Measurements from ENCODE around the gene ARL14EPL.
"Not testable (repeated sequence)": the region's sequence is repeated elsewhere in the genome, so short reads cannot be mapped to it uniquely, and the experiment has no call there.

ARL14EPL gene

GRCh38 chr5:116088062-116088461 lies 55.8 kb downstream of the ARL14EPL start:
- H3K9me3 Mint-ChIP-seq, result peaks cover 5% of the 10 kb centered on the region
- H3K27ac Mint-ChIP-seq, result no peak overlapping the region
- no peaks in the 10 kb centered on the region for H3K27me3 Mint-ChIP-seq (ENCODE audit: low read depth, poor library complexity)
- no peak for DNase-seq
- H3K36me3 Mint-ChIP-seq (ENCODE audit: low read depth), result peaks cover 37% of the 10 kb centered on the region
- peaks cover 24% of the 10 kb centered on the region for H3K4me1 Mint-ChIP-seq
- TF ChIP-seq, protein P1, sequence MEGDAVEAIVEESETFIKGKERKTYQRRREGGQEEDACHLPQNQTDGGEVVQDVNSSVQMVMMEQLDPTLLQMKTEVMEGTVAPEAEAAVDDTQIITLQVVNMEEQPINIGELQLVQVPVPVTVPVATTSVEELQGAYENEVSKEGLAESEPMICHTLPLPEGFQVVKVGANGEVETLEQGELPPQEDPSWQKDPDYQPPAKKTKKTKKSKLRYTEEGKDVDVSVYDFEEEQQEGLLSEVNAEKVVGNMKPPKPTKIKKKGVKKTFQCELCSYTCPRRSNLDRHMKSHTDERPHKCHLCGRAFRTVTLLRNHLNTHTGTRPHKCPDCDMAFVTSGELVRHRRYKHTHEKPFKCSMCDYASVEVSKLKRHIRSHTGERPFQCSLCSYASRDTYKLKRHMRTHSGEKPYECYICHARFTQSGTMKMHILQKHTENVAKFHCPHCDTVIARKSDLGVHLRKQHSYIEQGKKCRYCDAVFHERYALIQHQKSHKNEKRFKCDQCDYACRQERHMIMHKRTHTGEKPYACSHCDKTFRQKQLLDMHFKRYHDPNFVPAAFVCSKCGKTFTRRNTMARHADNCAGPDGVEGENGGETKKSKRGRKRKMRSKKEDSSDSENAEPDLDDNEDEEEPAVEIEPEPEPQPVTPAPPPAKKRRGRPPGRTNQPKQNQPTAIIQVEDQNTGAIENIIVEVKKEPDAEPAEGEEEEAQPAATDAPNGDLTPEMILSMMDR (IDR thresholded peaks at IDR 0.05), result no peak
- H3K4me3 Mint-ChIP-seq, result no peak overlapping the region

- Mint-ChIP-seq H3K27me3 (ENCODE audit: low read depth, poor library complexity) (no peaks in the 10 kb centered on the region), H3K27ac (no peak overlapping the region), H3K36me3 (ENCODE audit: low read depth) (peaks cover 43% of the 10 kb centered on the region), H3K4me3 (no peak overlapping the region), H3K4me1 (peaks cover 14% of the 10 kb centered on the region), H3K9me3 (no peaks in the 10 kb centered on the region)
- DNase-seq, result no peak
- TF ChIP-seq, protein P1 (IDR thresholded peaks at IDR 0.05), result no peak
Measured at GRCh38 chr5:116090302-116090701, 58.0 kb downstream of the ARL14EPL start.

DNA sequence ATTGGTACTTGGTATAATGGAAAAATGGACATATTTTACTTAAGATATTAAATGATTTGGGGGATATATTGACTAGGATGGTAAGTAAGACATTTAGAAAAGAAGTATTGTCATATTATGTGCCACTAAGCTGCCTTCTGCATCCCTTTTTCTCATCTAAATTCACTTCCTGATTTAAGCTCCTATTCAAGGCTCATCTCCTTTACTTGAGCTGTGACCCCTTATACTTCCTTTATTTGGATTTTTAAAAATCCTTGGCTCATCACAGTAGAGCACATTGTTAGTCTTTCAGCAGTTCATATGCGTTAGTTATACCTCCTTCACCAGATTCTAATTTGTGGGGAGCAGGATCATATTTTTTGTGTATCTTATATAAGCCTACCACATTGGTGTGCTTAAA lies 59.1 kb downstream of the ARL14EPL start:
- Mint-ChIP-seq H3K4me1 (peaks cover 4% of the 10 kb centered on the region), H3K4me3 (no peak overlapping the region), H3K27me3 (ENCODE audit: low read depth, poor library complexity) (no peaks in the 10 kb centered on the region), H3K36me3 (ENCODE audit: low read depth) (peaks cover 52% of the 10 kb centered on the region), H3K9me3 (no peaks in the 10 kb centered on the region), H3K27ac (no peak overlapping the region)
- no peak for DNase-seq
- TF ChIP-seq, protein P1 (IDR thresholded peaks at IDR 0.05), result no peak

- no peak for DNase-seq
- TF ChIP-seq, protein P1 (IDR thresholded peaks at IDR 0.05), result no peak
- H3K9me3 Mint-ChIP-seq, result peaks cover 13% of the 10 kb centered on the region
- no peak overlapping the region for H3K27ac Mint-ChIP-seq
- H3K27me3 Mint-ChIP-seq (ENCODE audit: low read depth, poor library complexity), result no peaks in the 10 kb centered on the region
- H3K36me3 Mint-ChIP-seq (ENCODE audit: low read depth), result peaks cover 87% of the 10 kb centered on the region
- no peak overlapping the region for H3K4me3 Mint-ChIP-seq
- H3K4me1 Mint-ChIP-seq, result no peaks in the 10 kb centered on the region
Measured at GRCh38 chr5:116097301-116097700, 65.0 kb downstream of the ARL14EPL start.

GRCh38 chr5:116098998-116099397 lies 66.7 kb downstream of the ARL14EPL start:
- Mint-ChIP-seq H3K27ac (no peak overlapping the region), H3K36me3 (ENCODE audit: low read depth) (peaks cover 90% of the 10 kb centered on the region), H3K27me3 (ENCODE audit: low read depth, poor library complexity) (no peaks in the 10 kb centered on the region), H3K9me3 (peaks cover 24% of the 10 kb centered on the region), H3K4me1 (no peaks in the 10 kb centered on the region), H3K4me3 (no peak overlapping the region)
- DNase-seq, result no peak
- TF ChIP-seq, protein P1 (IDR thresholded peaks at IDR 0.05), result no peak

DNA sequence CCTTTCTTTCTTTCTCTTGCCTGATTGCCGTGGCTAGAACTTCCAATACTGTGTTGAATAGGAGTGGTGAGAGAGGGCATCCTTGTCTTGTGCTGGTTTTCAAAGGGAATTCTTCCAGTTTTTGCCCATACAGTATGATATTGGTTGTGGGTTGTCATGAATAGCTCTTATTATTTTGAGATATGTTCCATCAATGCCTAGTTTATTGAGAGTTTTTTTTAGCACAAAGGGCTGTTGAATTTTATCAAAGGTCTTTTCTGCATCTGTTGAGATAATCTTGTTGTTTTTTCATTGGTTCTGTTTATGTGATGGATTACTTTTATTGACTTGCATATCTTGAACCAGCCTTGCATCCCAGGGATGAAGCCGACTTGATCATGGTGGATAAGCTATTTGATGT lies 72.7 kb downstream of the ARL14EPL start:
- Mint-ChIP-seq H3K36me3 (ENCODE audit: low read depth) (peaks cover 90% of the 10 kb centered on the region), H3K9me3 (peaks cover 60% of the 10 kb centered on the region)
- not testable (repeated sequence) for H3K4me1 Mint-ChIP-seq; H3K27ac Mint-ChIP-seq; H3K4me3 Mint-ChIP-seq; DNase-seq; H3K27me3 Mint-ChIP-seq (ENCODE audit: low read depth, poor library complexity)

Measured in nephron progenitor cell (in vitro differentiated cells).